Measurements from ENCODE around the gene LGALS7B.
"Not testable (repeated sequence)": the region's sequence is repeated elsewhere in the genome, so short reads cannot be mapped to it uniquely, and the experiment has no call there.

DNA sequence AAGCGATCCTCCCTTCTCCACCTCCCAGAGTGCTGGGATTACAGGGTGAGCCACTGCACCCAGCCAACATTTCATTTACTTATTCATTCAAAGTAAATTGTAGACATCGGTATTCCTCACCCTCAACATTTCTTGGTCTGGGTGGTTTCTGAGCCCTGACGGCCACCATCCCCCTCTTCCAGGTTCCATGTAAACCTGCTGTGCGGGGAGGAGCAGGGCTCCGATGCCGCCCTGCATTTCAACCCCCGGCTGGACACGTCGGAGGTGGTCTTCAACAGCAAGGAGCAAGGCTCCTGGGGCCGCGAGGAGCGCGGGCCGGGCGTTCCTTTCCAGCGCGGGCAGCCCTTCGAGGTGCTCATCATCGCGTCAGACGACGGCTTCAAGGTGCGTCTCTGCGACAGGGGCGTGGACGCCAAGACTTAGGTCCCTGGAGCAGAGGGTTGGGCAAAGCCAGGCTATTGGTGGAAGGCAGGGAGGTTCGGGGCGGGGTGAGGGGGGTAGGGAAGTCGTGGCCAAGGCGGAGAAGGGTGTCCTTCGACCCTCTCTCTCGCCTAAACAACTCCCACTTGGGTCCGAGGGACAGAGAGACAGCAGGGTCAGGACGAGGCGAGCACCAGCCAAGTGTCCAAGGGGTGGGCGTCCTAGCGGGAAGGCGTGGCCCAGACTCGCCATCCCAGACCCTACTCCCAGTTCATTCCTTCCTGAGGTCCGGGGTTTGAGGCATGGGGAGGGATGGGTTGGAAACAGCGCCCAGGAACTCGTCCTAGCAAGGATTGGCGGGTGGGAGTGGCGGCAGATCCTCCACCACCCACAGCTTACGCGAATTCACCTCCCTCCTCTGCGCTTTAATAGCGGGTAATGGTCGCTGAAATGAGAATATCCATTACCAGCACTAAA is 1.8 kb downstream of the LGALS7B start:
- TF ChIP-seq, protein P1, sequence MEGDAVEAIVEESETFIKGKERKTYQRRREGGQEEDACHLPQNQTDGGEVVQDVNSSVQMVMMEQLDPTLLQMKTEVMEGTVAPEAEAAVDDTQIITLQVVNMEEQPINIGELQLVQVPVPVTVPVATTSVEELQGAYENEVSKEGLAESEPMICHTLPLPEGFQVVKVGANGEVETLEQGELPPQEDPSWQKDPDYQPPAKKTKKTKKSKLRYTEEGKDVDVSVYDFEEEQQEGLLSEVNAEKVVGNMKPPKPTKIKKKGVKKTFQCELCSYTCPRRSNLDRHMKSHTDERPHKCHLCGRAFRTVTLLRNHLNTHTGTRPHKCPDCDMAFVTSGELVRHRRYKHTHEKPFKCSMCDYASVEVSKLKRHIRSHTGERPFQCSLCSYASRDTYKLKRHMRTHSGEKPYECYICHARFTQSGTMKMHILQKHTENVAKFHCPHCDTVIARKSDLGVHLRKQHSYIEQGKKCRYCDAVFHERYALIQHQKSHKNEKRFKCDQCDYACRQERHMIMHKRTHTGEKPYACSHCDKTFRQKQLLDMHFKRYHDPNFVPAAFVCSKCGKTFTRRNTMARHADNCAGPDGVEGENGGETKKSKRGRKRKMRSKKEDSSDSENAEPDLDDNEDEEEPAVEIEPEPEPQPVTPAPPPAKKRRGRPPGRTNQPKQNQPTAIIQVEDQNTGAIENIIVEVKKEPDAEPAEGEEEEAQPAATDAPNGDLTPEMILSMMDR (IDR thresholded peaks at IDR 0.05): not testable (repeated sequence)
- TF ChIP-seq POLR2A (IDR thresholded peaks at IDR 0.05): not testable (repeated sequence)
